ENCODE results near the gene DENND1A.

DNA sequence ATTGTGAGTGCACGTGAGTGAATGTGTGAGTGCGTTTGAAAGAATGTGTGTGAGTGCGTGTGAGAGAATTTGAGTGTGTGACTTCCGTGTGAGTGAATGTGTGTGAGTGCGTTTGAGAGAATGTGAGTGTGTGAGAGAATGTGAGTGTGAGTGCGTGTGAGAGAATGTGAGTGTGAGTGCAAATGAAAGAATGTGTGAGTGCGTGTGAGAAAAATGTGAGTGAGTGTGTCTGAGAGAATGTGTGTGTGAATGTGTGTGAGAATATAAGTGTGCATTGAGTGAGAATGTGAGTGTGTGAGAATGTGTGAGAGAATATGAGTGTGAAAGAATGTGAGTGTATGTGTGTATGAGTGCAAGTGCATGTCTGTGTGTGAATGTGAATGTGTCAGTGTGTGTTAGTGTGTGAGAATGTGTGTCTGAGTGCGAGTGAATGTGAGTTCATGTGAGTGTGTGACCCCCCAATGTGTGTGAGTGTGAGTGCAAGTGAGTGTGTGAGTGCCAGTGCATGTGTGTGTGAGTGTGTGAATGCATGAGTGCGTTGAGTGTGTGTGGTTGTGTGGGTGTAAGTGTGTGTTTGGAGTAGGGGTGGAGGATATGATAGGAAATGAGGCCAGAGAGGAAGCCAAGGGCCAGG, 43.8 kb upstream of the DENND1A start:
- TF ChIP-seq, protein P1, sequence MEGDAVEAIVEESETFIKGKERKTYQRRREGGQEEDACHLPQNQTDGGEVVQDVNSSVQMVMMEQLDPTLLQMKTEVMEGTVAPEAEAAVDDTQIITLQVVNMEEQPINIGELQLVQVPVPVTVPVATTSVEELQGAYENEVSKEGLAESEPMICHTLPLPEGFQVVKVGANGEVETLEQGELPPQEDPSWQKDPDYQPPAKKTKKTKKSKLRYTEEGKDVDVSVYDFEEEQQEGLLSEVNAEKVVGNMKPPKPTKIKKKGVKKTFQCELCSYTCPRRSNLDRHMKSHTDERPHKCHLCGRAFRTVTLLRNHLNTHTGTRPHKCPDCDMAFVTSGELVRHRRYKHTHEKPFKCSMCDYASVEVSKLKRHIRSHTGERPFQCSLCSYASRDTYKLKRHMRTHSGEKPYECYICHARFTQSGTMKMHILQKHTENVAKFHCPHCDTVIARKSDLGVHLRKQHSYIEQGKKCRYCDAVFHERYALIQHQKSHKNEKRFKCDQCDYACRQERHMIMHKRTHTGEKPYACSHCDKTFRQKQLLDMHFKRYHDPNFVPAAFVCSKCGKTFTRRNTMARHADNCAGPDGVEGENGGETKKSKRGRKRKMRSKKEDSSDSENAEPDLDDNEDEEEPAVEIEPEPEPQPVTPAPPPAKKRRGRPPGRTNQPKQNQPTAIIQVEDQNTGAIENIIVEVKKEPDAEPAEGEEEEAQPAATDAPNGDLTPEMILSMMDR (IDR thresholded peaks at IDR 0.05), result no peak
- TF ChIP-seq POLR2A (IDR thresholded peaks at IDR 0.05) (no peak), POLR2AphosphoS5 (IDR thresholded peaks at IDR 0.05) (no peak)
